ENCODE measurements around the gene IRF5.

- TF ChIP-seq CTCF (IDR thresholded peaks at IDR 0.05) (no peak), POLR2A (IDR thresholded peaks at IDR 0.05) (no peak)
These were observed 18.5 kb upstream of the IRF5 start for GRCh38 chr7:128919241-128919640.
